ENCODE data around the gene SCNN1B.
"Not testable (repeated sequence)": the region's sequence is repeated elsewhere in the genome, so short reads cannot be mapped to it uniquely, and the experiment has no call there.

The SCNN1B gene

DNA sequence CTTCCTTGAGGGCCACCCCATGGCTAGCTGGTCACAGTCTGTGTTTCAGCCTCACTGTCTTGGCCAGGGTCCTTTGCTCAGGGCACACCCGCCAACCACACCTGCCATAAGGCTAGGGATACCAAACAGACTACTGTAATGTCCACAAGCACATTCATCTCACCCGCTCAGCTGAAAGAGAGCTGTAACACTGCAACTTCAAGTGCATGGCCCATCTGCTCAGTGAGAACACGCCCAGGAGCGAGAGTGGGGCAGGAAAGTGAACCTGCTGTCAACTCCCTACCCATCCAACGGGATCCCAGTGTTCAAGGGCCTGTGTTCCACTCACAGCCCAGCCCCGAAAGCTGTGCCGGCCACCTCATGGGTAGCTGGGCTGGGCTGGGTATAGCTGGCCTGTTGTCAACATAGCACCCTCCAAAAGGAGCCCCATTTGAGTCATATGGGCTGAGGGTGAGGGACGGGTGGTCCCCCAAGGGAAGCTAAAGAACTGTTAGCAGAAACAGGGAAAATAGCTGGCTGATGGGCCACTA, 55.7 kb downstream of the SCNN1B start:
- DNase-seq, result no peak

GRCh38 chr16:23359092-23359760, 57.1 kb downstream of the SCNN1B start:
- DNase-seq, result no peak

- DNase-seq, result no peak
Observed at GRCh38 chr16:23362460-23363317, 60.6 kb downstream of the SCNN1B start.

DNA sequence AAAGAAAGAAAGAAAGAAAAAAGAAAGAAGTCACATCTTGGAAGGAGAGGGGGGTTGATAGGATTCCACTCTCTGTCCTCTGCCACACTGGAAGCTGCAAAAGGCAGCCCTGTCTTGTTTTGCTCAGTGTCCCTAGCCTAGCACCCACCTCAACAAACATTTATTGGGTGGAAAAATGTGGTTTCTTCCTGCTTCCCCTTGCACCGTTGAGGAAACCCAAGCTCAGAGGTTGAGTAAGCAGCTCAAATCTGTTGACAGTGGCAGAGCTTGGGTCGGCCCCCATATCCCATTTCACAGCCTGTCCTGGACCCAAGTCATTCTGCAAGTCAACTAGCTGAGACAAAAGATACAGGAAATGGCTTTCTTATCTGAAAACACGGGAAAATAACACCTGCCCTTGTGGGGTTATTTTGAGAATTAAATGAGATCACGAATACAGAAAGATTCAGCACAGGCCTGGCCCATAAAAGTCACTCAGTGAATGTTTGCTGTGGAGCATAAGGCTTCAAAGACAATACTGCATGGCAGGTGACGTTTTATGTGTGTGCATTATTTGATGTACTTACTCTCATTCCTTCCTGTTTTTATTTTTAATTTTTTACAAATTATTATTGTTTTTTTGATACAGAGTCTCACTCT, 63.6 kb downstream of the SCNN1B start:
- no peak for DNase-seq

DNA sequence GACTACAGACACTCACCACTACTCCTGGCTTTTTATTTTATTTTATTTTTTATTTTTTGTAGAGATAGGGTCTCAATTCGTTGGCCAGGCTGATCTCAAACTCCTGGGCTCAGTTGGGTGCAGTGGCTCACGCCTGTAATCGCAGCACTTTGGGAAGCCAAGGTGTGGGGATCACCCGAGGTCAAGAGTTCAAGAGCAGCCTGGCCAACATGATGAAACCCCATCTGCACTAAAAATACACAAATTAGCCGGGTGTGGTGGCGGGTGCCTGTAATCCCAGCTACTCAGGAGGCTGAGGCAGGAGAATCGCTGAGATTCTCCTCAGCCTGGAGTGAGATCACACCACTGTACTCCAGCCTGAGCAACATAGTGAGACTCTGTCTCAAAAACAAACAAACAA, 64.2 kb downstream of the SCNN1B start:
- DNase-seq, result not testable (repeated sequence)

DNA sequence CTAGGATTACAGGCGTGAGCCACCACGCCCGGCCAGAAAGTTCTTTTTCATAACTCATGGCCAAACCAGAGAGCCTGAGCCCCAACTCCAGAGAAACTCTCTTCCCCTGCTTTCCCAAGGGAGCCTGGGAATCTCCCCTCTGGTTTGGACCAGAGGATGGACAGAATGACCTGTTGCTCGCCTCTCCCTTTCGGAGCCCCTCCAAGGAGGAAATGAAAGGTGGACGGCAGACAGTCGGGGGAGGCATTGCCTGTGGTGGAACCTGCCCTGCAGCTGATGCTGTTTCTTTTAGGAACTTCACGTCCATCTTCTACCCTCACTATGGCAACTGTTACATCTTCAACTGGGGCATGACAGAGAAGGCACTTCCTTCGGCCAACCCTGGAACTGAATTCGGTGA, 65.5 kb downstream of the SCNN1B start:
- no peak for DNase-seq

- DNase-seq, result no peak
Observed at GRCh38 chr16:23367988-23368387, 65.9 kb downstream of the SCNN1B start.

DNA sequence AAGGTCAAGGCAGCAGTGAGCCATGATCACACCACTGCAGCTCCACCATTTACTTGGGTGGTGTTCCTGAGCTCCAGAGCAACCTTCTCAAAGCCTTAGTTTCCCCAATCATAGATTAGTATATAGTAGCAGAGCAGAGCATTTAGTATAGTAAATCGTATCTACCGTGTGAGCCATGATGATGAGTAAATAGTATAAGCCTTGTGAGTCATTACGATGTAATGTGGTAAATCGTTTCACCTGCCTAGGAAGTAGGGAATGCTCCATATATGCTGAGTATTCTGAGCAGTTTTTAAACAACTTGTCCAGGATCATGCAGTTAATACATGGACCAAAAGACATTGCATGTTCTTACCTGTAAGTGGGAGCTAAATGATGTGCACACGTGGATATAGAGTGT, 66.4 kb downstream of the SCNN1B start:
- DNase-seq, result no peak

- DNase-seq, result no peak
Observed at GRCh38 chr16:23369416-23369815, 67.3 kb downstream of the SCNN1B start.

GRCh38 chr16:23371368-23371767, 69.3 kb downstream of the SCNN1B start:
- DNase-seq, result no peak

DNA sequence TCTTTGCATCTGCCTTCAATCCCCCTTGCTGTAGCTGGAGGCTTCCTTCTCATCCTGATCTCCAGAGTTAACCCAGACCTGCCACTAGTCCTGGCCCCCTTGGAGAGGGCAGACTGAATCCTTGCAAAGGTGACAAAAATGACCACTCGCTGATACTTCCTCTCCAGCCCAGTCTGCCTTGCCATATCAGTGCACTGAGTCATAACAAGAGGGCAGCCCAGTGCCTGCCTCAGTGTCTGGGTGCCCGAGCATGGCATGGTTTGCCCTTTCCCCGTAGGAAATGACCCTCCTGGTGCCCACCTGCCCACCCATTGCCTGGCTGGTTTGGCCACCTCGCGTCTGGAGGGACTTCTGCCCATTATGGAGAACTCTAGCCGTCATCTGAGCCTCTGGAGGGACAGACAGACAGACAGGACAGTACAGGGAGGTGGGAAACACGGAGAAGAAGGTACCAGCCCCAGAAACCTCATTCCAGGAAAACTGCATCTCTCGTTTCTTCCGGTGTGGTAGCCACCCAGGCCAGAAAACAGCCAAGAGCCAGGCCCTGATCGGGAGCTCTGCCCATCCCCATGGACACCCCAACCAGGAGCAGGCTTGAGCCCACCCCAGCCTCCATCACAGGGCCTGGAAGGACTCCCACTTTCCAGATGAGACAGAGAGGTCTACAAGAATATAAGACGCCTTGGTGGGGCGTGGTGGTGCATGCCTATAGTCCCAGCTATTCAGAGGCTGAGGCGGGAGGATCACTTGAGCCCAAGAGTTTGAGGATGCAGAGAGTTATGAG, 71.5 kb downstream of the SCNN1B start:
- DNase-seq, result no peak

- DNase-seq, result peak; percentile 6 to 17
Observed at GRCh38 chr16:23374721-23375510, 72.8 kb downstream of the SCNN1B start.

DNA sequence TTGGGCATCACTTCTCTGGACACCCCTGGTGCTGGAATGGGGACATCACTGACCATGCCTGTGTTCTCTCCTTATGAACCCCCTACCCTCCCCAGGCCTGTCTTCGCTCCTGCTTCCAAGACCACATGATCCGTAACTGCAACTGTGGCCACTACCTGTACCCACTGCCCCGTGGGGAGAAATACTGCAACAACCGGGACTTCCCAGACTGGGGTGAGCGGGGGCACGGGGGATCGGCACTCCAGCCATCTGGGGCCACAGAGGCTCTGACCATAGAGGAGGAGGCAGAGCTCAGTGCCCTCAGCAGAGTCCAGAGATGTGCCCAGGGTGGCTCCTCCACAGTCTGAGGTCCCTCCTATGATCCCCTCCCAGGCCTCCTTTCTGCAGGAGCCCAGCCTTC, 73.5 kb downstream of the SCNN1B start:
- DNase-seq, result no peak

- no peak for DNase-seq
Observed at GRCh38 chr16:23377071-23377931, 75.2 kb downstream of the SCNN1B start.

- DNase-seq, result no peak
Observed at GRCh38 chr16:23378256-23378655, 76.2 kb downstream of the SCNN1B start.

- no peak for DNase-seq
Observed at GRCh38 chr16:23378921-23379320, 76.8 kb downstream of the SCNN1B start.

GRCh38 chr16:23379707-23380106, 77.6 kb downstream of the SCNN1B start:
- DNase-seq, result no peak

DNA sequence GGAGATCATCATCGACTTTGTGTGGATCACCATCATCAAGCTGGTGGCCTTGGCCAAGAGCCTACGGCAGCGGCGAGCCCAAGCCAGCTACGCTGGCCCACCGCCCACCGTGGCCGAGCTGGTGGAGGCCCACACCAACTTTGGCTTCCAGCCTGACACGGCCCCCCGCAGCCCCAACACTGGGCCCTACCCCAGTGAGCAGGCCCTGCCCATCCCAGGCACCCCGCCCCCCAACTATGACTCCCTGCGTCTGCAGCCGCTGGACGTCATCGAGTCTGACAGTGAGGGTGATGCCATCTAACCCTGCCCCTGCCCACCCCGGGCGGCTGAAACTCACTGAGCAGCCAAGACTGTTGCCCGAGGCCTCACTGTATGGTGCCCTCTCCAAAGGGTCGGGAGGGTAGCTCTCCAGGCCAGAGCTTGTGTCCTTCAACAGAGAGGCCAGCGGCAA, 78.4 kb downstream of the SCNN1B start:
- DNase-seq, result no peak

- peak in 1 of 2 experiments; percentile 32 for DNase-seq
Observed at GRCh38 chr16:23381702-23382101, 79.6 kb downstream of the SCNN1B start.

- DNase-seq, result no peak
Observed at GRCh38 chr16:23382279-23382678, 80.2 kb downstream of the SCNN1B start.

- no peak for DNase-seq
Observed at GRCh38 chr16:23383881-23384280, 81.8 kb downstream of the SCNN1B start.
